HepG2 (cell line): Measurements from ENCODE around the gene YWHAB. TPM values are rescaled to one million over a fixed set of nuclear protein-coding genes. Genes with fewer than 3 reads are reported as not detected.

Experiments
- DR1 ChIP-seq: sonication (generic); formaldehyde crosslinking; IDR thresholded peaks from 2 replicates; pipeline ENCODE4 v1.8.0; 2021; ENCODE audit warnings: mild to moderate bottlenecking, missing genetic modification reagents, inconsistent platforms
- HHEX ChIP-seq: IDR thresholded peaks from 2 replicates; pipeline ENCODE4 v1.6.1; 2016; ENCODE audit warnings: control low read depth
- KDM6A ChIP-seq: IDR thresholded peaks from 2 replicates; pipeline ENCODE4 v1.6.1; 2016; ENCODE audit warnings: low read depth
- KMT2A ChIP-seq: sonication (generic); formaldehyde crosslinking; IDR thresholded peaks from 2 replicates; pipeline ENCODE4 v1.4.0; 2020; ENCODE audit warnings: missing genetic modification reagents
- PHB2 ChIP-seq: fragments of 450-650 bp; IDR thresholded peaks from 2 replicates; pipeline ENCODE4 v1.6.1; 2018; ENCODE audit not compliant: partially characterized antibody
- POLR2AphosphoS2 ChIP-seq: IDR thresholded peaks from 2 replicates; pipeline ENCODE4 v1.6.1; 2011; ENCODE audit warnings: low read depth, low read length, improper control_type of control experiment
- TBL1XR1 ChIP-seq: fragments of 150-350 bp; IDR thresholded peaks from 2 replicates; pipeline ENCODE4 v1.6.1; 2014; ENCODE audit warnings: borderline replicate concordance, low read length; ENCODE audit not compliant: partially characterized antibody
- ZBTB37 ChIP-seq: sonication (generic); formaldehyde crosslinking; IDR thresholded peaks from 2 replicates; pipeline ENCODE4 v1.4.0; 2020; ENCODE audit warnings: mild to moderate bottlenecking, missing genetic modification reagents
- ZNF18 ChIP-seq: sonication (generic); formaldehyde crosslinking; IDR thresholded peaks from 2 replicates; pipeline ENCODE4 v1.8.0; 2022; ENCODE audit warnings: mild to moderate bottlenecking, missing genetic modification reagents; ENCODE audit not compliant: insufficient replicate concordance
- ZNF572 ChIP-seq: sonication (generic); formaldehyde crosslinking; IDR thresholded peaks from 2 replicates; pipeline ENCODE4 v1.5.1; 2020; ENCODE audit warnings: mild to moderate bottlenecking, missing genetic modification reagents
- ZNF710 ChIP-seq: sonication (generic); formaldehyde crosslinking; IDR thresholded peaks from 2 replicates; pipeline ENCODE4 v1.5.0; 2020; ENCODE audit warnings: mild to moderate bottlenecking, missing genetic modification reagents, borderline replicate concordance
- ZNF749 ChIP-seq: sonication (generic); formaldehyde crosslinking; IDR thresholded peaks from 2 replicates; pipeline ENCODE4 v1.8.0; 2022; ENCODE audit warnings: mild to moderate bottlenecking, missing genetic modification reagents, moderate library complexity, borderline replicate concordance
- ZNF773 ChIP-seq: sonication (generic); formaldehyde crosslinking; IDR thresholded peaks from 2 replicates; pipeline ENCODE4 v1.4.0; 2020; ENCODE audit warnings: missing genetic modification reagents, borderline replicate concordance
- polyA plus RNA-seq, 8 experiments: library from polyadenylated mRNA; depleted of rRNA in 3 of 8; stranded (reverse) in 7 of 8; unstranded in 1 of 8; fragments of >200 nt; fragmentation: Illumina TruSeq in 4 of 8; extraction: Trizol in 4 of 8; gene quantifications; 2 replicates each; pipeline versions ENCODE4 v1.2.1 to v1.2.3, GENCODE V29; 2011 to 2016; ENCODE audit warnings: low read depth in 4 of 8, missing spikeins in 1 of 8, mixed read lengths in 1 of 8; ENCODE audit not compliant: insufficient read depth in 1 of 8
- total RNA-seq, 5 experiments: library from RNA; depleted of rRNA; stranded (reverse); fragments of >200 nt; fragmentation: Illumina TruSeq; extraction: Trizol; gene quantifications; 2 replicates each; pipeline ENCODE4 v1.2.3, GENCODE V29; 2016; ENCODE audit warnings: low read depth in 1 of 5
- TF ChIP-seq, protein P1 (sequence below): sonication (generic); formaldehyde crosslinking; IDR thresholded peaks from 2 replicates; pipeline ENCODE4 v1.9.0; 2022; ENCODE audit warnings: missing genetic modification reagents, mild to moderate bottlenecking, borderline replicate concordance
- TF ChIP-seq, protein P2 (sequence below): sonication (generic); formaldehyde crosslinking; IDR thresholded peaks from 2 replicates; pipeline ENCODE4 v1.5.0; 2020; ENCODE audit warnings: mild to moderate bottlenecking, missing genetic modification reagents

Gene YWHAB
- total and polyA plus RNA-seq, 2 of the 13 experiments (the other 11 are each of a cell fraction or from before 2014, with no cell fraction given): 77.2 to 121 TPM

DNA sequence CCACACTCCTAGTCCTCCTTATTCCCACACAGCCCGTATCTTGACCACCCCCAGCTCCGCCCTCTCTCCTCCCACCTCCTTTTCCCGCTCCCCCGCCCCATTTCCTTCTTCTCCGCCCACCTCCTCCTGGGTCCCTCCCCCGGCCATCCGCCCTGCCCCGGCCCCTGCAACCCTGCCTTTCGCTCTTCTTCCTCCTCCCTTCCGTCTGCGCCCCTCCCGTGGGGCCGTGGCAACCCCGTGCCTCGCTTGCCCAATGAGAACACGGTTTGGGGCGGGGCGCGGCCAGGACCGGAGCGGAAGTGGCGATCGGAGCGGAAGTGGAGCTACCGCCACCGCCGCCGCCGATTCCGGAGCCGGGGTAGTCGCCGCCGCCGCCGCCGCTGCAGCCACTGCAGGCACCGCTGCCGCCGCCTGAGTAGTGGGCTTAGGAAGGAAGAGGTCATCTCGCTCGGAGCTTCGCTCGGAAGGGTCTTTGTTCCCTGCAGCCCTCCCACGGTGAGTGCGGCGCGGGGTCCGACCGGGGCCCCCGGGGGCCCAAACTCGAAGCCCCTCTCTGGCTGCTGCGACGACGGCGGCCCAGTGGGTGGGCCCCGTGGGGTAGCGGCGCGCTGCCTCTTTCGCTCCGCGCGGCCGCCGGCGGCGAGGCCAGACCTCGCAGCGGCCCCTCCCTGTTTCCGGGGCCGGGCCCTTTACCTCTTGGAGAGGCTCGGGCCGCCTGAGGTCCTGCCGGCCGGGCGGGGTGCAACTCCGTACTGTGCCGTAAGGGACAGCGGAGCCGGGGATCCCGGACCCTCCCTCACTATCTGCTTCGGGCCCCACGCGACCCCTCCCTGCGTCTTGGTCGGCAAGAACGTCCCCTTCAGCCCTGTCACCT is at the start of gene YWHAB (continued):
- TF ChIP-seq ZNF18 (CRISPR knock-in tag) (peak; percentile 75), KMT2A (CRISPR knock-in tag) (peak; percentile 96), ZBTB37 (CRISPR knock-in tag) (no peak), PHB2 (no peak), KDM6A (CRISPR knock-in tag) (peak; percentile 48; the same call in 1 of the 2 replicates), ZNF572 (CRISPR knock-in tag) (peak; percentile 94; the same call in 1 of the 2 replicates), POLR2AphosphoS2 (peak; percentile 64; the same call in 1 of the 2 replicates), ZNF773 (CRISPR knock-in tag) (peak; percentile 74; the same call in 1 of the 2 replicates), DR1 (peak; percentile 79), ZNF749 (CRISPR knock-in tag) (peak; percentile 97), ZNF710 (peak; percentile 86; the same call in 1 of the 2 replicates), HHEX (CRISPR knock-in tag) (0 out of 2 replicates have a peak, but pooled peaks have one; percentile 23), TBL1XR1 (no peak)
- TF ChIP-seq, protein P1, sequence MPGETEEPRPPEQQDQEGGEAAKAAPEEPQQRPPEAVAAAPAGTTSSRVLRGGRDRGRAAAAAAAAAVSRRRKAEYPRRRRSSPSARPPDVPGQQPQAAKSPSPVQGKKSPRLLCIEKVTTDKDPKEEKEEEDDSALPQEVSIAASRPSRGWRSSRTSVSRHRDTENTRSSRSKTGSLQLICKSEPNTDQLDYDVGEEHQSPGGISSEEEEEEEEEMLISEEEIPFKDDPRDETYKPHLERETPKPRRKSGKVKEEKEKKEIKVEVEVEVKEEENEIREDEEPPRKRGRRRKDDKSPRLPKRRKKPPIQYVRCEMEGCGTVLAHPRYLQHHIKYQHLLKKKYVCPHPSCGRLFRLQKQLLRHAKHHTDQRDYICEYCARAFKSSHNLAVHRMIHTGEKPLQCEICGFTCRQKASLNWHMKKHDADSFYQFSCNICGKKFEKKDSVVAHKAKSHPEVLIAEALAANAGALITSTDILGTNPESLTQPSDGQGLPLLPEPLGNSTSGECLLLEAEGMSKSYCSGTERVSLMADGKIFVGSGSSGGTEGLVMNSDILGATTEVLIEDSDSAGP (CRISPR knock-in tag): peak; percentile 95
- TF ChIP-seq, protein P2, sequence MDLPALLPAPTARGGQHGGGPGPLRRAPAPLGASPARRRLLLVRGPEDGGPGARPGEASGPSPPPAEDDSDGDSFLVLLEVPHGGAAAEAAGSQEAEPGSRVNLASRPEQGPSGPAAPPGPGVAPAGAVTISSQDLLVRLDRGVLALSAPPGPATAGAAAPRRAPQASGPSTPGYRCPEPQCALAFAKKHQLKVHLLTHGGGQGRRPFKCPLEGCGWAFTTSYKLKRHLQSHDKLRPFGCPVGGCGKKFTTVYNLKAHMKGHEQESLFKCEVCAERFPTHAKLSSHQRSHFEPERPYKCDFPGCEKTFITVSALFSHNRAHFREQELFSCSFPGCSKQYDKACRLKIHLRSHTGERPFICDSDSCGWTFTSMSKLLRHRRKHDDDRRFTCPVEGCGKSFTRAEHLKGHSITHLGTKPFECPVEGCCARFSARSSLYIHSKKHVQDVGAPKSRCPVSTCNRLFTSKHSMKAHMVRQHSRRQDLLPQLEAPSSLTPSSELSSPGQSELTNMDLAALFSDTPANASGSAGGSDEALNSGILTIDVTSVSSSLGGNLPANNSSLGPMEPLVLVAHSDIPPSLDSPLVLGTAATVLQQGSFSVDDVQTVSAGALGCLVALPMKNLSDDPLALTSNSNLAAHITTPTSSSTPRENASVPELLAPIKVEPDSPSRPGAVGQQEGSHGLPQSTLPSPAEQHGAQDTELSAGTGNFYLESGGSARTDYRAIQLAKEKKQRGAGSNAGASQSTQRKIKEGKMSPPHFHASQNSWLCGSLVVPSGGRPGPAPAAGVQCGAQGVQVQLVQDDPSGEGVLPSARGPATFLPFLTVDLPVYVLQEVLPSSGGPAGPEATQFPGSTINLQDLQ (CRISPR knock-in tag): peak; percentile 100
